Esophagus muscularis mucosa (tissue), 4 donors: ENCODE results near the gene KIF16B. TPM values are rescaled to one million over a fixed set of nuclear protein-coding genes. Genes with fewer than 3 reads are reported as not detected.

Experiments used
- DNase-seq: peaks from one replicate; pipeline ENCODE4 v3.0.0-alpha.2; 2017; ENCODE audit errors: extremely low spot score
- H3K27ac ChIP-seq, 4 donors: fragments of 200-600 bp; sonication (generic); replicated peaks in 1 of 4; 1 replicate in 3 of 4; 2 replicates in 1 of 4; pipeline ENCODE4 v1.5.1; 2016 to 2019; ENCODE audit warnings: mild to moderate bottlenecking in 1 of 4
- H3K27me3 ChIP-seq, 4 donors: fragments of 200-600 bp; sonication (generic); one replicate each; pipeline versions ENCODE4 v1.5.1 to v1.6.0; 2016 to 2019
- H3K36me3 ChIP-seq, 4 donors: fragments of 200-600 bp; sonication (generic); one replicate each; pipeline ENCODE4 v1.5.1; 2016 to 2019
- H3K4me1 ChIP-seq, 4 donors: fragments of 200-600 bp; sonication (generic); one replicate each; pipeline ENCODE4 v1.5.1; 2016 to 2019
- H3K4me3 ChIP-seq, 4 donors: fragments of 200-600 bp; sonication (generic); 1 replicate in 2 of 4; 2 replicates in 2 of 4; pipeline ENCODE4 v1.5.1; 2016 to 2019; ENCODE audit warnings: mild to moderate bottlenecking in 4 of 4, moderate library complexity in 1 of 4
- H3K9me3 ChIP-seq, 4 donors: fragments of 200-600 bp; sonication (generic); 1 replicate in 3 of 4; 2 replicates in 1 of 4; pipeline ENCODE4 v1.5.1; 2016 to 2019
- EP300 ChIP-seq: sonication (generic); formaldehyde crosslinking; IDR thresholded peaks from one replicate; pipeline ENCODE4 v1.6.1; 2017; ENCODE audit warnings: antibody characterized with exemption
- POLR2A ChIP-seq: fragments of 450-650 bp; IDR thresholded peaks from one replicate; pipeline ENCODE4 v1.6.1; 2017; ENCODE audit warnings: antibody characterized with exemption, moderate library complexity, mild to moderate bottlenecking, low read depth
- POLR2AphosphoS5 ChIP-seq, 2 donors: sonication (generic); formaldehyde crosslinking; IDR thresholded peaks; one replicate each; pipeline ENCODE4 v1.6.1; 2017; ENCODE audit warnings: antibody characterized with exemption in 2 of 2
- WGBS: methylation state at CpG from one replicate; pipeline ENCODE4 v1.1.5; 2018; 5-methylcytosine and 5-hydroxymethylcytosine counted together
- intact Hi-C: fragments of 100-400 bp; cut with DNase I; formaldehyde crosslinking; loops from one replicate; pipeline ENCODE4 v1.15.1; 2023
- total RNA-seq, 4 donors: library from RNA; depleted of rRNA; stranded (reverse); fragments of >200 nt; gene quantifications; one replicate each; pipeline versions ENCODE4 v1.1.0 to v1.2.1, GENCODE V29; 2016
- TF ChIP-seq, protein P1 (sequence below), 3 experiments: fragments of 200-600 bp in 2 of 3; fragments of 450-650 bp in 1 of 3; sonication (generic) in 2 of 3; IDR thresholded peaks; one replicate each; pipeline ENCODE4 v1.5.1; 2017 to 2019; ENCODE audit warnings: antibody characterized with exemption in 3 of 3, mild to moderate bottlenecking in 2 of 3, moderate library complexity in 1 of 3

Gene KIF16B
- total RNA-seq, 4 donors from 2014 or later: 15.4 to 21.1 (median 19.3) TPM

DNA sequence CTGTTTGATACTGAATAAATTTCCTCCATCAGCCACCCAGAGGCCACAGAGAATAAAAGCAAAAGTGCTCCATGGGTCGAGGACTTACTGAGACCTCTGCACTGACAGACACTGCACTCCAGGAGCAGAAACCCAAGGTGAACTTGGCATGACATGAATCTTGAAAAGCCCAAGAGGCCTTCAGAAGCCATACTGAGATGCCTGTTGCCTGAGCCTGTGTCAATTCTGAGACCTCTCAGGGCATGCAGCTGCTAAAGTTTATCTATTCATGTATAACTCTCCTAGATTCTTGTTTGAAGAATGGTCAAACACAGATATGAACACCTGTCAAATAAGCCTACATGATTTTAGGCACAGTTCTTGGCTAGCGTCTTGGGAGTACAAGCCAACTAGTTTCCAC is 145.7 kb downstream of the KIF16B start:
- Histone ChIP-seq H3K27ac (no peak overlapping the region), H3K4me3 (no peak overlapping the region), H3K27me3 (no peaks in the 10 kb centered on the region), H3K4me1 (no peaks in the 10 kb centered on the region), H3K9me3 (peaks cover 0 to 4% (median 0%) of the 10 kb centered on the region in 4 donors), H3K36me3 (peaks cover 16 to 67% (median 56%) of the 10 kb centered on the region in 4 donors)
- WGBS: 89% methylated on average over 2 of the region's 2 CpGs
- TF ChIP-seq, protein P1, sequence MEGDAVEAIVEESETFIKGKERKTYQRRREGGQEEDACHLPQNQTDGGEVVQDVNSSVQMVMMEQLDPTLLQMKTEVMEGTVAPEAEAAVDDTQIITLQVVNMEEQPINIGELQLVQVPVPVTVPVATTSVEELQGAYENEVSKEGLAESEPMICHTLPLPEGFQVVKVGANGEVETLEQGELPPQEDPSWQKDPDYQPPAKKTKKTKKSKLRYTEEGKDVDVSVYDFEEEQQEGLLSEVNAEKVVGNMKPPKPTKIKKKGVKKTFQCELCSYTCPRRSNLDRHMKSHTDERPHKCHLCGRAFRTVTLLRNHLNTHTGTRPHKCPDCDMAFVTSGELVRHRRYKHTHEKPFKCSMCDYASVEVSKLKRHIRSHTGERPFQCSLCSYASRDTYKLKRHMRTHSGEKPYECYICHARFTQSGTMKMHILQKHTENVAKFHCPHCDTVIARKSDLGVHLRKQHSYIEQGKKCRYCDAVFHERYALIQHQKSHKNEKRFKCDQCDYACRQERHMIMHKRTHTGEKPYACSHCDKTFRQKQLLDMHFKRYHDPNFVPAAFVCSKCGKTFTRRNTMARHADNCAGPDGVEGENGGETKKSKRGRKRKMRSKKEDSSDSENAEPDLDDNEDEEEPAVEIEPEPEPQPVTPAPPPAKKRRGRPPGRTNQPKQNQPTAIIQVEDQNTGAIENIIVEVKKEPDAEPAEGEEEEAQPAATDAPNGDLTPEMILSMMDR (IDR thresholded peaks at IDR 0.05): no peak
- TF ChIP-seq EP300: no peak
- no peak for TF ChIP-seq POLR2AphosphoS5 (IDR thresholded peaks at IDR 0.05)
- TF ChIP-seq POLR2A: no peak
- intact Hi-C loops: no loop called here
- DNase-seq: peak; percentile 29

DNA sequence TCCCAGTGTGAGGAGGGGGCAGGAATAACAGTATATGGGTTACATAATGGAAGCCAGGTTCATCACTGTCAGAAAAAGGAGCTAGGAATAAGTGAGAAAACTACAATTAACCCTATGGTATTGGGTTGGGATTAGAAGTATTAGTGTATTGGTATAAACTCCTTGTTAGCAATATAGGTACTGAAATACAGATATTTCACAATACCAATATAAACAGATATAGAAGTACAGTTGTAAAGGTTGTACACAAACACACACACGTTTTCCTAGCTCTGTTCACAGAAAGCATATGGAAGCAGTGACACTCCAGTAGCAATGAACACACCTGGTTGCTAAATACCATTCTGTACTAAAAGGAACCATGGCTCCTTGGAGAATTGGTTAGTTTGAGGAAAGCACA is 148.5 kb downstream of the KIF16B start:
- Histone ChIP-seq H3K4me1 (no peaks in the 10 kb centered on the region), H3K27ac (no peak overlapping the region), H3K36me3 (peaks cover 16 to 67% (median 56%) of the 10 kb centered on the region in 4 donors), H3K4me3 (no peak overlapping the region), H3K9me3 (peaks cover 0 to 4% (median 0%) of the 10 kb centered on the region in 4 donors), H3K27me3 (no peaks in the 10 kb centered on the region)
- intact Hi-C loops: no loop called here
- no peak for DNase-seq
- 87% methylated on average over 1 of the region's 1 CpG for WGBS
- TF ChIP-seq POLR2A (no peak), POLR2AphosphoS5 (IDR thresholded peaks at IDR 0.05) (no peak), EP300 (no peak)
- TF ChIP-seq, protein P1 (IDR thresholded peaks at IDR 0.05): no peak

DNA sequence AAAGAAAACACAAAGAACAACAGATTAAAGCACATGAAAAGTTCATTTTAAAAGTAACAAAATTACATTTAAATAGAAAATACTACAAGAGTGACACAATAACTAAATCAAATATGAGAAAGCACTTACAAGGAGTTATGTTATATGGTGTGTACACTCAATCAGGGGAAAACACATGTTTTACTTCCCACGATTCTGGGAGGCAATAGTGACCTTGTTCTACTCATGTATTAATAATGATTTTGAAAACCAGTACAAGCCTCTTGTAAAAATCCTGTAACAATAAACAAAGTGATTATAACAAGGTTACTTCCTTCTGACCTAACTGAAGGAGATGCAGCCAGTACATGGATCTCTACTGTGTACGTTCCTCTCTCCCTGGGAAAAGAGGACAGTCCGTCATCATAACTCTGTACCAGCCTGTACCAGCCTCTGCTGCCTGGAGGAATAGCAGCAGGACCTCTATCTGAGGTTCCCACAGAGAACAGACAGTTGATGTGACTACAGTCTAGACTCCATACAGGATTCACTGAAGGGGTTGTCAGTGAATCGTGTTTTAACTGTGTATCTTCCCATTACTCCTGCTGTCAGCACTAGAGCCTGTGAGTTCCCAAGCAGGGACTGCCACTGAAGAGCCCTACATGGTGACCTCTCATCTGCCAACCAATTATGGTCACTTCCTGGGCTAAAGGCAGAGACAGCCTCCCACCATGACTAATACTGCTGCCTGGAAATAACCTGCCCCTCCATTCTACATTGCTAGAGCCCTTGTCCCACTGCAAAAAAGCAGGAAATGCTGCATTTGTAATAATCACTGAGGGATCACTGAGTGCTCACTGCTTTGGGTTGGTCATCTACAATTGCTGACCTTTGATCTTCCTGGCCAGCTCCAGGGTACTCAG is 149.7 kb downstream of the KIF16B start:
- peak; percentile 31 for DNase-seq
- Histone ChIP-seq H3K27ac (no peak overlapping the region), H3K9me3 (peaks cover 0 to 4% (median 0%) of the 10 kb centered on the region in 4 donors), H3K4me3 (no peak overlapping the region), H3K36me3 (peaks cover 16 to 65% (median 47%) of the 10 kb centered on the region in 4 donors), H3K4me1 (no peaks in the 10 kb centered on the region), H3K27me3 (no peaks in the 10 kb centered on the region)
- TF ChIP-seq POLR2A: no peak
- TF ChIP-seq, protein P1 (IDR thresholded peaks at IDR 0.05): no peak
- TF ChIP-seq EP300: no peak
- no peak for TF ChIP-seq POLR2AphosphoS5 (IDR thresholded peaks at IDR 0.05)
- WGBS: 94% methylated on average over 4 of the region's 4 CpGs
- intact Hi-C loops: no loop called here

DNA sequence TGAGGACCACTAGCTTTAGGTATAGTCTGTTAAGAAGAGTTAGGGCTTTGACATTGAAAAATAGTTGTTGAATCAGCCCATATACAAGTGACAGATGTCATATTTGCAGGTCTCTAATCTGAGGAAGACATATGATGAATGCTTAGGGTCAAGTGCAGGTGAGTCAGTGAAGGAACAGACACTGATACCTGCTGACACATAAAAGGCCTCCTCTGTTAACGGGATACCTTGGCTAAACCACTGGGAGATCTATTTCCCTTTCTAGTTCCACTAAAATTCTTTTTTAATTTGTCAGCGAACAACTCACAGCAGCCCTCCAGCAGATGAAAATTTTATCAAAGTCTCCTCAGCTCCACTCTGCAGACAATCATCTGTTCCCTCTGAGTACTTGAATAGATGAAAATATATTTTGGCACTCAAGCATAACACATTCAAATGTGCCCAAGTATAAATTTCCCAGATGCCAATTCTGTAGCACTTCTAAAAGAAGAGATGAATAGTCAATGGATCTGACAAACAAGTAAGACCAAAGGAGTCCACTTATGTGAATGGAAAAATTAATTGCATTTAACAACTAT is 154.0 kb downstream of the KIF16B start:
- peaks cover 0 to 4% (median 0%) of the 10 kb centered on the region in 4 donors for H3K9me3 ChIP-seq
- H3K4me3 ChIP-seq: no peak overlapping the region
- TF ChIP-seq, protein P1 (IDR thresholded peaks at IDR 0.05): no peak
- no peak for TF ChIP-seq POLR2A
- no peak for TF ChIP-seq EP300
- no peak for TF ChIP-seq POLR2AphosphoS5 (IDR thresholded peaks at IDR 0.05)
- H3K4me1 ChIP-seq: no peaks in the 10 kb centered on the region
- H3K27ac ChIP-seq: no peak overlapping the region
- intact Hi-C loops: no loop called here
- peaks cover 5 to 34% (median 9%) of the 10 kb centered on the region in 4 donors for H3K36me3 ChIP-seq
- H3K27me3 ChIP-seq: no peaks in the 10 kb centered on the region
- DNase-seq: no peak
- WGBS: 79% methylated on average over 2 of the region's 2 CpGs
